Fibroblast of the conjunctiva (primary cell): ENCODE results near the gene NR6A1.

ENCODE experiments used
- DNase-seq: peaks from one replicate; pipeline ENCODE4 v3.0.0-alpha.2; 2010; ENCODE audit warnings: low read depth

NR6A1 gene

GRCh38 chr9:124686918-124687317 lies 84.2 kb downstream of the NR6A1 start:
- DNase-seq: no peak

DNA sequence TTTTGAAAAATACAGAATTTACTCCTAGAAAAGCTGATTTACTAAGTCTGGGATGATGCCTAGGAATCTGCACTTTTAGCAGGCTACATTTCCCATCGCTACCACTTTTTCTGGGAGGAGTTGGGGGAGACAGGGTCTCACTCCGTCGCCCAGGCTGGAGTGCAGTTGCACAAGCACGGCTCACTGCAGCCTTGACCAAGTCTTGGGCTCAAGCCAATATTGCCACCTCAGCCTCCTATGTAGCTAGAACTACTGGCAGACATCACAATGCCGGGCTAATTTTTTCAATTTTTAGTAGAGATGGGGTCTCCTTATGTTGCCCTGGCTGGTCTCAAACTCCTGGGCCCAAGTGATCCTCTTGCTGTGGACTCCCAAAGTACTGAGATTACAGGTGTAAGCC lies 85.9 kb downstream of the NR6A1 start:
- DNase-seq: no peak

- DNase-seq: no peak
Observed at GRCh38 chr9:124684169-124684568, 86.9 kb downstream of the NR6A1 start.

- DNase-seq: no peak
Observed at GRCh38 chr9:124683043-124683442, 88.1 kb downstream of the NR6A1 start.

- DNase-seq: no peak
Observed at GRCh38 chr9:124680714-124681390, 90.3 kb downstream of the NR6A1 start.

GRCh38 chr9:124680049-124680448 lies 91.1 kb downstream of the NR6A1 start:
- DNase-seq: no peak

DNA sequence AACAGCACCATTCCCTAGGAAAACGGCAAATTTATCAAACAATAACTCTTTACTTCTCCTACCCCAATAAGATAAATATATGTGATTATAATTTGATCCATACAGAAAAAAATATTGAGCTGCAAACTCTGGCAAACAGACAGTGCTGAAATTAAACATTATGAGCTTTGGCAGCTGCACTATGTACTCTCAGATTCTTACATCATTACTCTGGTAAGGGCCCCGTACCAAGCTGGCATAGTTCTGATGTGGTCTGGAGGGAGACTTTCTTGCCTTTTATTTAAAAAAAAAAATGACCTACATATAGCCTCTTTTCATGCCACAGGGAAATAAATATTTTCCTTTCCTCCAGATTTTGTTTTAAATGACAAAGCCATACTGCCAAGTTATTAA lies 95.0 kb downstream of the NR6A1 start:
- no peak for DNase-seq

DNA sequence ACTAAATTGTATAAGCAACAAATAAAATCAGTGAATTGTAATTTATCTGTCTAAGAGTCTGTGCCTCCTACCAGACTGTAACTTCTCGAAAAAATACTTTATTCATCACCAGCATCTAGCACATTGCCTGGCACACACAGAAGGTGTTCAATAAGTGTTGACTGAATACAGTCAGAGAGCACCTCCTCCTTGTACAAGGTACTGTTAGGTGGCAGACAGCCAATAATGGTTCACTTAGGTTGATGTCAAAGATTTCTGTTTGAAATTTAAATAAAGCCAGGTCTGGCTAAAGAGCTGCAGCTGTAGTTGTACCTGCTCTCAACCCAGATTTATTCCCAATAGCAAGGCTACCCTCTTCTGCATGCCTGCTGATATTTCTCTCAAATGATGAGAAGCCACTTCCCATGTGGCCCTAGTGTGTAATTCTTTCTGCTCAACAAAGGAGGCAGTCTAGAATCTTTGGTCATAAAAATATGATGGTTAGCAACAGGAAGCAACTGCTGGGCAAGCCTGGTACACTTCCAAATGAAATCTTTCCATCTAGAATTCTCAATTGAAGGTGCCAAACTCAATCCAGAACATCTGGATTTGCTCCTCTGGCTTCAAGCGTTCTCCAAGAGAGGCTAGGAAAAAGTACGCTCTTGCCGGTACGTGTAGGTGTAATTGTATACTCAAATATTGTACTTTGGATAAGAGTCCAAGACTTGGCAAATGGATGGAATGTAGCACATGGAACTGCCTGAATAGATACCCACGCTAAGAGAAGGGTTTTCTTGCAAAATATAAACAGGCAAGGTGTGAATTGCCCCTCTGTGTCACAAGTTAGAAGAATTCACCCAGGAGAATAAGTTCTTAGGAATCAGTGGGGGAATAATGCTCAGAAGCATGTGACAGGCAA lies 95.6 kb downstream of the NR6A1 start:
- no peak for DNase-seq

DNA sequence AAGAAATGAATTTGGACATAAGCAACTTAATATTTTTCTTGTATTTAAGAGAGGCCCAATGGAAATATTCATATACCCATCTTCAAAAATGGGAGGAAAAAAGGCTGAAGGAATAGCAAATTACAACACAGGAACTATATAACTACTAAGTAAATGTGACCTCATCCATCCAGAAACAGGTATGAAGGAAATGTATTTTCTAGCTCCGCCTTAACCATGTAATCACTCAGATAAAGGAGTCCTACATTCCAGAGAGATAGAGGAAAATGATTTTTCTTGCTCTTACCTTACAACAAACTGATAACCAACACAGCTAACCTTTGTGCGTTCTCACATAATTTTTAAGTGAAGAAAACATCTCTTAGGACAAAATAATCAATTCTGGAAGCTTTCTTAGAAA lies 96.5 kb downstream of the NR6A1 start:
- DNase-seq: no peak

DNA sequence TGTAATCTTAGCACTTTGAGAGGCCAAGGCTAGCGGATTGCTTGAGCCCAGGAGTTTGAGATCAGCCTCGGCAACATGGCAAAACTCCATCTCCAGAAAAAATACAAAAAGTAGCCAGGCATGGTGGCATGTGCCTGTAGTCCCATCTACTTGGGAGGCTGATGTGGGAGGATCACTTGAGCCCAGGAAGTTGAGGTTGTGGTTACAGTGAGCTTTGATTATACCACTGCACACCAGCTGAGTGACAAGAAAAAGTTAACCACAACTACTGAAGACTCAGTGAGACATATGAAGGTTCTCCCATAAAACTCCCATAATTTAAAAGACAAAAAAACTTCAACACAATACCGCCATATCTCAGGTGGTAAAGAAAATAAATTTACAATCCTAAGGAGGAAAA lies 98.0 kb downstream of the NR6A1 start:
- no peak for DNase-seq

GRCh38 chr9:124671861-124672260 lies 99.2 kb downstream of the NR6A1 start:
- no peak for DNase-seq

DNA sequence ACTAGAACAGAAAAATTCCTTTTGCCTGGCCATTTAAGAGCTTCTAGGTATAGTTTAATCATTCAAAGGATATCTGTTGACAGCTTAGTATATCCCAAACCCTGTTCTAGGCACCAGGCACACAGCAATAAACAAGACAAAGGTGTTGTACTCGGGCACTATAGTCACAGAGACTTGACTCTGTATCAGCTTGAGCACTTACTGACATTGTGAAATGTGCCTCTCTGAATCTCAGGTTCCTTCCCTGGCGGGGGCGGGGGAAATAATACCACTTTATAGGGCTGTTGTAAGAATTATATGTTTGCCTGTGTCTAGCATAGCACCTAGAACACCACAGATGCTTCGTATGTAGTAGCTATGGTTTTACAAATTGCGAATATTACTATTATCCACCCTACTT lies 104.5 kb downstream of the NR6A1 start:
- DNase-seq: no peak

DNA sequence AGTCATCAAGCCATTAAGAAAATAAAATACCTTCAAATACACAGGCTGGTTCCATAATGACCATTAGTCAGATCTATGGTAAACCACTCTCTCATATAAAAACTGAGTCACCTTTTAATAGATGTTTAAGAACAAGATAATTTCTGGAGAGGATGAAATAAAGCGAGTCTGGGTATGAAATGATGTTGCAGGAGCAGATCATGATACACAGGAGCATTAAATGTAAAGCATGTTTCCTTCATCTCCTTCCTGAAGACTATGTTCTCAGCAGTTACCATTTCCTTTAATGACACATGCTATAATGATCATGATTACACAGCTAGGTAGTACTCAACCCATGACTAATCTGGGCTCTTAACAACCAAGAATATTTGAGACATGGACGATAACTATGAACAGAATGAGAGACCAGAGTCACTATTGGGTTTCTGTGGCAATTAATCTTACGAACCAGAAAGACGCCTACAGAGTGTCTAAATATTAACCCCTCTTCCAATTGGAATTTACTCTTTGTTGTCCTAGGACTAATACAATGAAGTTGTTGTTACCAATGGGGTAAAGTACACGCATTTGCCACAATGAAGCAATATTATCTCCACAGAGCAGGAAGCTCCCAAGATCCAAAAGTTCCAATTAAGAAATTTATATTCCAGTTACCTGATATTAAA lies 105.6 kb downstream of the NR6A1 start:
- DNase-seq: no peak

DNA sequence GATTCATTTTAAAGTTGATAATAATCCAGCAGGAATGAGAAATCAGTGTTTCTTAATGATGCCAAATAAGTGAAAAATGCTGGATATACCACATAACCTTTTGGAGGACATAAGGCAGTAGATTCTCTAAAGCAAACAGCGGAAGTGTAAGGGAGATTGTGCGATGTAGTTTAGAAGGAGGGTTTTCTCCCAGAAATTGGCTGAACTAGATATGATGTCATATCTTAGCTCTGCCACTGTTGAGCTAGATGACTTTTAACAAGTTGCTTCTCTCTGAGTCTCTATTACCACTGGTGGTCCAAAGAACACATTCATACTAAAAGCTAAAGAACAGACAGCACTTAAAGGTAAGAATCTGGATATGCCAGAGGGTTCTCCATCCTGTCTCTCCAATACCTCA lies 107.0 kb downstream of the NR6A1 start:
- no peak for DNase-seq

GRCh38 chr9:124663046-124663961 lies 107.8 kb downstream of the NR6A1 start:
- DNase-seq: no peak

DNA sequence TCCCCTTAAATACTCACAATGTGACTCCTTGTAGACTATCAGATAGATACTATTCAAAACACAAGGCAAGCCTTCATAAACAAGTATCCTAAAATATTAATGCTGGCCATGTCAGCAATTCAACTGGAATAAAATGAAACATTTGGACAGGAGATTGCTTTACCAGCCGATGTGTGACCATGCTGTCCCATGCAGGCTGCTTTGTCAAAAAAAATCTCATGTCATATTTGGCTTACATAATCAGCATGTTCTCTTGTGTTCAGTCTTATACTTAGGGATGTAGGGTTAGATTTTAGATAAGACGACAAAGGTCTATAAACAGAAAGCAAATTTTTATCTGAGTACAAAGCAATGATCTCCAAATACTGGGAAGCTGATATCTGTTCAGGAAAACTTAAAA lies 108.5 kb downstream of the NR6A1 start:
- DNase-seq: no peak

- no peak for DNase-seq
Observed at GRCh38 chr9:124661271-124661670, 109.8 kb downstream of the NR6A1 start.

- peak; percentile 17 for DNase-seq
Observed at GRCh38 chr9:124660341-124660801, 110.7 kb downstream of the NR6A1 start.

DNA sequence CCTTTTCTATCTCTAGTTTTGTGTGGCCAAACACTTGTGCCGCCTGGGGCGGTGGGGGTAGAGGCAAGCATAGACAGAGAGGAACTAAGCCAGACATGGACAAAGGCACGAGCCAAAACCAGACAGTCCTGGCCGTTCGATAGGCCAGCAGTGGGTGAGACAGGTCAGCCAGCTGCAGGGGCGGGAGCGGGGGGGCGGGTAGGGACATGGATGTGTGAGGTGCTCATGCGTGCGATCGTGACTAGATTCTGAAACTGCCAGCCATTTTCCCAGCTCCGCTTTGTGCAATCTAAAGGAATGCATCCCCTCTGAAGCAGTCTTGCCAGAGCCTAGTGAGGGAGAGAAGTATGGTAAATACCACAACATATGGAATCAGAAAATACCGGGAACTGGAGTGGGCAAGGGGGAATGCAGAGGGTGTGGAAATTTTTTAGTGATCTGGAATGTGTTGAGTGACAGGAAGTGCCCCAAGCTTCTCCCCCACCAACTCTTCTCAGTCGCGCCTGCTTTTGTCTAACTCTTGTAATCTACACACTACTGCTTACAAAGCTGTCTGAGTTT lies 111.9 kb downstream of the NR6A1 start:
- peak; percentile 80 for DNase-seq

DNA sequence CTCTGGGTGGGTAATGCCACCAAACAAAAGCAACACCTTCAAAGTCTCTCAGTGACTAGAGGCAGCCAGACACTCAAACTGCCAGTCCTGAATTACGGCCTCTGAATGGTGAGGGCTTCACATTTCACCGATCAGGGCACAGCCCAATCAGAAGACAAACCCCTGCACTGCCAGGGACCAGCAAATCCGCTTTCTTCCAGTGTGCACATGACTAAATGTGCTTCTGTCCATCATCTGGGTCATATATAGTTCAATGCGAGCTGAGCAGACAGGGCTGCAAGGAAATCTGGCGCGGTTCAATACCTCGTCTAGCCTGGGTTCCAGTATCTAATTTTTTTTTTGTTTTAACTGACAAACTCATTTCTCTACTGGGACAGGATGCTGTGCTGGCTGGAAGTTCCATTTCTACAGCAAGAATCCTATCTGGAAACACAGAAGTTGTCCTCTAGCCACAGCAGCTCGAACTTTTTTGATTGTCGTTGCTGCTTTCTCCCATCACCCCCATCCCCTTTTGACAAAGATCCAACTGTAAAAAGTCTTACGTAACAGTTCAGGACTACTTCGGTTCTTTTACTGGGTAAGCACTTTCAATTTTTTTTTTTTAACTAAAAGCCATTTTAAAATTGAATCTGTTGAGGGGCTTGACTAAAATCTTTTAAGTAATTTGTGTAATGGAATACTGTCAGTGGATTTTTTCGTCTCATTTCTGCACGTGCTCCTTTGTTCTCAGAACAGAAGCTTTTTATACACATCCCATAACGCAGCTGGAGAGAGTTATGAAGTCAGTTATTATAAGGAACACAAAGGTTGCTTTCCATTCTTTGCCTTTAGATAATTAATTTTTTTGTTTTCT lies 112.7 kb downstream of the NR6A1 start:
- DNase-seq: peak; percentile 96
